Measurements from ENCODE around the gene ZNF521.

- TF ChIP-seq, protein P1, sequence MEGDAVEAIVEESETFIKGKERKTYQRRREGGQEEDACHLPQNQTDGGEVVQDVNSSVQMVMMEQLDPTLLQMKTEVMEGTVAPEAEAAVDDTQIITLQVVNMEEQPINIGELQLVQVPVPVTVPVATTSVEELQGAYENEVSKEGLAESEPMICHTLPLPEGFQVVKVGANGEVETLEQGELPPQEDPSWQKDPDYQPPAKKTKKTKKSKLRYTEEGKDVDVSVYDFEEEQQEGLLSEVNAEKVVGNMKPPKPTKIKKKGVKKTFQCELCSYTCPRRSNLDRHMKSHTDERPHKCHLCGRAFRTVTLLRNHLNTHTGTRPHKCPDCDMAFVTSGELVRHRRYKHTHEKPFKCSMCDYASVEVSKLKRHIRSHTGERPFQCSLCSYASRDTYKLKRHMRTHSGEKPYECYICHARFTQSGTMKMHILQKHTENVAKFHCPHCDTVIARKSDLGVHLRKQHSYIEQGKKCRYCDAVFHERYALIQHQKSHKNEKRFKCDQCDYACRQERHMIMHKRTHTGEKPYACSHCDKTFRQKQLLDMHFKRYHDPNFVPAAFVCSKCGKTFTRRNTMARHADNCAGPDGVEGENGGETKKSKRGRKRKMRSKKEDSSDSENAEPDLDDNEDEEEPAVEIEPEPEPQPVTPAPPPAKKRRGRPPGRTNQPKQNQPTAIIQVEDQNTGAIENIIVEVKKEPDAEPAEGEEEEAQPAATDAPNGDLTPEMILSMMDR (conservative IDR thresholded peaks at IDR 0.05; ENCODE audit: low read depth, low read length) = no peak
- no peak for TF ChIP-seq EZH2 (IDR thresholded peaks at IDR 0.05; ENCODE audit: borderline replicate concordance, low read depth, low read length, poor library complexity, severe bottlenecking)
Measured at GRCh38 chr18:25234740-25235345, 117.1 kb downstream of the ZNF521 start.
